Bone marrow (tissue), 2 donors: Measurements from ENCODE around the gene C3AR1.
A peak's percentile ranks its signal among the peaks of the same experiment; 100 is the strongest.
"Not testable (repeated sequence)": the region's sequence is repeated elsewhere in the genome, so short reads cannot be mapped to it uniquely, and the experiment has no call there.

Experiments used
- DNase-seq, 2 donors: peaks; one replicate each; lab custom pipeline; 2025; lab: John Stamatoyannopoulos, UW

C3AR1 gene

GRCh38 chr12:8057839-8058238, 8.3 kb downstream of the C3AR1 start:
- DNase-seq: no peak

DNA sequence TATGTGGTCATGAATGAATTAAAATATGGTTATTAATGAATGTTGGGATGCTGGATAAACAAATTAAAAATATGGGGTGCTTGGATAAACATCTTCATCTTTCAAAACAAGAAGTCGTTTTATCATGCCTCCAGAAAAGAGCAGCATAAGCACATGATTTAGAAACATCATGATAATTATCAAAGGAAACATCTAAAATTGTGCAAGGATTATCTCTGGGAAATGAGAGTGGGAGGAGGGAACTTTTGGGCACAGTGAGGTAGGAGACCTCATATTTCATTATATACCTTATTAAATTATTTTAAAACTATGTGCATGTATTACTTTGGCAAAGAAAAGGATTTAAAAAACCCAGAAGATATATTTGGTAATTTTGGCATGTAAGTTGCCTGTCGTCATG, 8.9 kb downstream of the C3AR1 start:
- no peak for DNase-seq

GRCh38 chr12:8054816-8055215, 11.3 kb downstream of the C3AR1 start:
- no peak for DNase-seq

DNA sequence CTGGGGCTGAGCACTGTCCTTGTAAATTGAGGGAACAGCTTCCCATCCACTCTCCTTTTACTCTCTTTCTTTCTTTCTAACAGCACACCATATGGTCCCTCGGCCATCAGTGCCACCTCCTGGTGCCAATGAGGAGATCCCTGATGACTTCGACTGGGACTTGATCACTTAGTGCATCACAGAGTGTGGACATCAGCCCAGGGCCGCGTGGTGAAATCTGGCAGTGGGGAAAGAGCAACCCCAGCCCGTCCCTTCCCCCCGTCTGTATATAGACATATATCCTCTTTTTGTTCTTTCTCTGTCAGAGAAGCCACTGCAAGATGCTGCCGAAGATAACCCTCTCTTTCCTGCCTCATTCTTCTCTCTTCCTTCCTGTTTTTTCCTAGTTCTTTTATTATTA, 13.5 kb downstream of the C3AR1 start:
- DNase-seq: peak in 1 of 2 donors; percentile 13

DNA sequence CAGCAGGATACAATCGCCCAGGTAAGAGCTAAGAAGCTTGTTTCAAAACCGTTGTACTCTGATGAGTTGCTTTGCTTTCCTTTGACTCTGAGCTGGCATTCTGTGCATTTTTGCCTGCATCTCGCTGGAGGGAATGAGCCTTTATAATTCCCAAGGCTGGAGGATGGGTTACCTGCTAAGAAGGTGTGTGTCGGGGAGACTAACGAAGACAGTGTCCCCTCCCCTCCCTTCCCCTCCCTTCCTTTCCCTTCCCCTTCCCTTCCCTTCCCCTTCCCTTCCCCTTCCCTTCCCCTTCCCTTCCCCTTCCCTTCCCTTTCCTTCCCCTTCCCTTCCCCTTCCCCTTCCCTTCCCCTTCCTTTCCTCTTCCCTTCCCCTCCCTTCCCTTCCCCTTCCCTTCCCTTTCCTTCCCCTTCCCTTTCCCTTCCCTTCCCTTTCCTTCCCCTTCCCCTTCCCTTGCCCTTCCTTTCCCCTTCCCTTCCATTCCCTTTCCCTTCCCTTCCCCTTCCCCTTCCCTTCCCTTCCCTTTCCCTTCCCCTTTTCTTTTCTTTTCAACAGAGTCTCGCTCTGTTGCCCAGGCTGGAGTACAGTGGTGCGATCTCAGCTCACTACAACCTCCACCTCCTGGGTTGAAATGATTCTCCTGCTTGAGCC, 15.4 kb downstream of the C3AR1 start:
- DNase-seq: no peak

GRCh38 chr12:8048906-8049305, 17.3 kb downstream of the C3AR1 start:
- no peak for DNase-seq

DNA sequence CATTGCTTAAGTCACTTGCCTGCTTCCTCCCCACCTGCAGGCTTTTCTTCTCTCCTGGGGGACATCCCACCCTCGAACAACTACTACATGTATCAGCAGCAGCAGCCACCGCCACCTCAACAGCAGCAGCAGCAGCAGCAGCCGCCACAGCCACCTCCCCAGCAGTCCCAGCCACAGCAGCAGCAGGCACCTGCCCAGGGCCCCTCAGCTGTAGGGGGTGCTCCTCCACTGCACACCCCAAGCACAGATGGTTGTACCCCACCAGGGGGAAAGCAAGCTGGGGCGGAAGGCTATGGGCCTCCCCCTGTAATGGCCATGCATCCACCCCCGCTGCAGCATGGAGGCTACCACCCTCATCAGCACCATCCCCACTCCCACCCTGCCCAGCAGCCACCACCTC, 18.3 kb downstream of the C3AR1 start:
- no peak for DNase-seq

DNA sequence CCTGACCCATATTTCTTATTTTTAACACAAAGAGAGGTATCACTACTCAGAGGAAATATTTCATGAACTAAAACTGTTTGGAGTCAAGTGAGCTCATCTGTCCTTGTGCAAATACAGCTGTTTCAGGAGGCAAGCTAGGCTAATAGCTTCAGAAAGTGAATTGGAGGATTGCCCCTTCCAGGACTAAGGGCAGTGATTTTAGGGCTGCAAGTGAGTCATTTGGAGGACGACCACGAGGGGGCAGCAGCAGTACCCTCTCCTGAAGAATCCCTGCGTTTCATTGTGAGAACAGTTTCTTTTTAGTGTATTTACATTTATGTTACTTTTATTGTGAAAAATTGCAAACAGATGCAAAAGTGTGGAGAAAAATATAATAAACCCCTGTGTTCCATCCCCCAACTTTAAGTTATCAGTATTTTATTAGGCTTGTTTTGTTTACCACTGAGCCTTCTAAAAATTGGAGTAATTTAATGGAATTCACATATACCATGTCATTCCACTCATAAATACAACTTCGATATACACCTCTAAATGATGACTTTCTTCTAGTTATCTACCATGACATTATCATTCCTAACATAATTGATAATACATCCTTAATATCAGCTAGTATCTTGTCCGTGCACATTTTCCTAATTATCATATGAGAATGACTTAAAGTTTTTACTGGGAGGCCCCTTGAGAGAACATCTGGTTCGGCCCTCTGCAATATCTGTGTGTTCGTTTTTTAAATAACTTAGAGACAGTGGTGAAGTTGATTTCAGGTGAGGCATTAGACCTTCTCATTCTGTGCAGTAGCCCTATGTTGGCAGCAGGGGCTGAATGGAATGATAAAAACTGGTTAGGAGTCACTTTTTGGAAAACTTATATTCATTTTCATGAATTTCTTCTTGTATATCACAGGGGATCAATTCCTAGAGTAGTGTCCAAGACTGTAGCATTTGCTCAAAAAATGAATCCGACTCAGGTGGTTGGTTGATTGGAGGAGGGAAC, 19.9 kb downstream of the C3AR1 start:
- peak; percentile 42 to 62 for DNase-seq

GRCh38 chr12:8040791-8041190, 25.4 kb downstream of the C3AR1 start:
- DNase-seq: no peak

DNA sequence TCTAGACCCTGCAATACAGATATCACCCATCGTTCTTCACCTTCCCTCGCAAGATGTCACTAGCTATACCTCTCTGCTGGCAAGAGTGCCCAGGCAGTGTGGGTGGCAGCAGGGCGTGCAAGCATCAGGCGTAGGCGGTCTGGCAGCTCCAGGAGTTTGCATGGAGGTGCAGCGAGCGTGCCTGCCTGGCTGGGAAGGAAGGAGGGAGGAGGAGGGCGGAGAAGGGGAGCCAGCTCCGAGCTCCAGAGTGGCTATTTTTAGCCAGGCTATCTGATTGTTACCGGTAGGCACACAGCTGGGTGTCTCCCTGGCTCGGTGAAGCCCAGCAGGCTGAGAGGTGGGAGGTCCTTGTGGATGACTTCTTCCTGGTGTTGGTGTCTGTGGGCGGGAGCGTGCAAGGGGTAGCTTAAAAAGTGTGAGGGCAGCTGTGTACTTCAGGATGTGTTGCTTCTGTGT, 27.5 kb downstream of the C3AR1 start:
- DNase-seq: no peak

DNA sequence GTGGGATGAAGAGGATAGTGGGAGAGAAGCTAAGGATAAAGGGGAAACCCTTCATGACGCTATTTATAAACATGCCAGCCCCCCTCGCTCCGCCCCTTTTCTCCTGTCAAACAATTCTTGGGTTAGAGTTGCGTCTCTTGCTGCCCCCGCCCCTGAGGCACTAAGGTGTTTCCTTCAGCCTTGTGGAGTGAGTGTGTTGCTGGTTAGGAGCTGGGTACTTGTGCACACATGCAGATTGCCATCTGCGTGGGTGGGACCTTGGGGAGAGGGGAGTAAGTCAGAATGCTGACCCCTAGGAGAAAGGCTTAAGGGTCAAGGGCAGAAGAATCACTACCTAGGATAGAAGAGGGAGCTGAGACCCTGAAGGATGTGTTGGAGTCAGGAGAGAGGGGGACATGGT, 28.2 kb downstream of the C3AR1 start:
- no peak for DNase-seq

- DNase-seq: peak; percentile 10 to 75
Measured at GRCh38 chr12:8037046-8037663, 29.0 kb downstream of the C3AR1 start.

DNA sequence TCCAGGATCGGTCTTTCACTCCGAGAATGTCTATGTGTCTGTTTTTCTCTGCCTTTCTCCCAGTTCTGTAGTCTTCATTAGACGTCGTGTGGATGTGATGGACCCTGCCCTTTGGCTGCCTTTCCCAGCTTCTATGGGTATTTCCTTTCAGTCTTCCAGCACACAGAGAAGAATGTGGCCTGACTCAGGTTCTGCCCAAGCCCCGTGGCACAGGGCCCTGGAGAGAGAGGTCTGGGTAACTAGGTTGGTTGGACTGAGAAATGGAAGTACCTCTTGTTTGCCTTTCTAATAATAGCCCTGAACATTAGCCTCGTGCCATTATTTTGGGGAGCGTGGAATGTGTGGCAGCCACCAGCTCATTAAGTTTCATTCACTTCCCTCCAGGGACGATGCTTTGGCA, 29.8 kb downstream of the C3AR1 start:
- no peak for DNase-seq

- no peak for DNase-seq
Measured at GRCh38 chr12:8035440-8036010, 30.6 kb downstream of the C3AR1 start.

GRCh38 chr12:8034802-8035201, 31.4 kb downstream of the C3AR1 start:
- DNase-seq: no peak

DNA sequence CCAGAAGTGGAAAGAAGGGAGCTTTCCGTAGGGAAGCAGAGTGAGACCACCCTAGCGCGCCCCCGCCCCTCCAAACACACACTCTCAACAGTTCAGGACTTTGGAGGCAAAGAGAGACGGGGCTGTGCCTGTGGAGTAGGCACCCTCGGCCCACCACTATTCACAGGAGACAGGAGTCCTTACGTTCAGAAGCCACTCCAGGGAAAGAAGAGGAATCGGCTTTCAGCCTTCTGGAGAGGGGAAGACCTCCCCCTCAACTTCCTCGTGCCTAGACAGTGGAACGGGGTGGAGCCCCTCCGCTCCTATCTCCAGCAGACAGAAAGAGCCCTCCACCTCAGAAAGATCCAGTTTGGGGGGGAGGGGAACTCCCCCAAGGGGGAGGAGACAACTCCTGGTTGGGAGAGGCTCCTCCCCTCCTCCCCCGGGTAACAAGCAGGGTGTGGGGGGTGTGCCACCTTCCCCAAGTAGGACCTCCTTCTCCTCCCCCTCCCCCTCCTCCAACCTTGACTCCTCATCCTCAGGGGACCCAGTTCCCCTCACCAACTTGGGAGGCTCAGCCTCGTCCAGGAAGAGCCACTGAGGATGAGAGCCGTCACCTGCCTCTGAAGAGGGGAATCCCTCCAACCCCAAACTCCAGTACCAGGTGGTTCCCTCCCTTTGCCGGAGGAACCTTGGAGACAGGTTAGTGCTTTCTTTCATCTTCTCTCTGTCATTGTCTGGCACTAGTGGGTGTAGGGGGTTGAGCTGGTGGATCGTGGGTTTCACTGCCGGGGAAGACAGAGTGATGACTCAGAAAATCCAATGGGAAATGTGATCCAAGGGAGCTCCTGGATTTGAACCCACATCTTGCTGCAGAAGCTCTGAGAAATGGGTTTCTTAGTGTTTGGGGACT, 32.8 kb downstream of the C3AR1 start:
- peak in 1 of 2 donors; percentile 17 for DNase-seq

DNA sequence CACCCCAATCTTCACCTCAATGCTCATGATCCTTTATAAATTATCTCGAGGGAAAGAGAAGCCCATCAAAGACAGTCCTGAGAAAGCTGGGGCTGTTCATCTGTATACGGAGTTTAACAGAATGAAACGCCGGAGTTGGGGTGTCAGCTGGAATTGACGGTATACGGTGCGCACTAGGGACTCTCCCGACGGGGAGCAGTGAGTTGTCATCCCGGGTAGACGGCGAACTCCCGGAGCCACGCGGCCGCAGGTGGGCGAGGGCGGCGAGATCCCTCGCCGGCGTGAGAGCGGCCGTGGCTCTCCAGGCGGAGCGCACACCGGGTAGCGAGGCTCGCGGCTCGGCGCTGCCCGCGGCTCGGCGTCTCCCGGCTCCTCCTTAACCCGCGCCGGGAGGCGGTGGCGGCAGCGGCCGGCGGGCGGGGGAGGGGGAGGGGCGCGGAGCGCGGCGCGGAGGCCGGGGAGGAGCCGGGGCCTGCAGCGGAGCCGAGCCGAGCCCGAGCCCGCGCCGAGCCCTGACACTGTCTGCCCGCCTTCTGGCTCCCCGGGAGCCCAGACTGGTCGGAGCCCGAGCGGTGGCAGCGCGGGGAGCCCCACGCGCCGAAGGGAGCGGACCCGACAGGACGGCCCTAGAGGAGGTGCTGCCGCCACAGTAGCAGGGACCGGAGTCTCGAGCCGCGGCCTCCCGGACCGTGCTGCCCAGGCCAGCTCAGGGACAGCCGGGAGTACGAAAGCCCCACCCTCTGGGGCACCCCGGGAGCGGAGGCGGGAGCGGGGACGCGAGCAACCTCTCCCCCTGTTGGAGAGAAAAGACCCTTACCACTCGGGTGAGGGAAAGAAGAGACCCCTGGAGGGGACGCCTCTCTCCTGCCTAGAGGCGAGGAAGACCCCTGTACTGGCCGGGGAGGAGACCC, 33.7 kb downstream of the C3AR1 start, which contains the start of gene FOXJ2:
Gene FOXJ2 (plus strand): TSS at position 475 of the 911 bp plus-strand sequence. CDS start 7,117 bp downstream, outside the sequence.
- DNase-seq: peak; percentile 4 to 53

DNA sequence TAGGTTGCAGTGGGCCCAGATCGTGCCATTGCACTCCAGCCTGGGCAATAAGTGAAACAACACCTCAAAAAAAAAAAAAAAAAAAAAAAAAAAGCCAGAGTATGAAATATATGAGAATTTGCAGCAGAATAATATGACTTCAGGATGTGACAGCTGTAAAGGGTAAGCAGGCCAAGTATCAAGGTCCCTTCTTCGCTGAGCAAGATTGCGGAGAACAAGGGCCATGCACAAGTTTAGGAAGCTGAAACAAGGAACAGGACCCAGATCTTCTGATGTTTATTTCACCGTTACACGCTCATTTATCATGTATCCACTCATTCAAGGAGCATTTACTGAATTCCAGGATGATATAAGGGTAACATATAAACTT, 34.3 kb downstream of the C3AR1 start:
- DNase-seq: no peak

- DNase-seq: not testable (repeated sequence)
Measured at GRCh38 chr12:8031017-8031416, 35.1 kb downstream of the C3AR1 start.

DNA sequence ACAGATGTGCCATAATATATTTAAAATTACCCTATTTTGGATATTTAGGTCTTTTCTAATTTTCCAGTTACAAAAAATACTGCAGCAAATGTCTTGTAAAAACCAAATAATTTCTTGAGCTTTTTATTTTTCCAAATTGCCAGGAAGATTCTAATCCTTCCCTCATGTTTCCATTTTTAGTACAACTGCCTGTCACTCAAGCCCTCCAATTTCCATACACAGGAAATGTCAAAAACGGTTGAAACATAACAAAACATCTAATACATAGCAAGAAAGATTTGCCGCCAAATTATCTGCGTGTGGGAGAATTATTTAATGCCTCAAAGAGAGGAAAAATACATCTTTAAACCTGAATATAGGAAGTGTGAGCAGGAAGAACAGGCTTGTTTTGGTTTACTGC, 36.0 kb downstream of the C3AR1 start:
- no peak for DNase-seq
